ENCODE results near the gene SEPTIN12.

SEPTIN12 gene

GRCh38 chr16:4802659-4803287, 14.6 kb upstream of the SEPTIN12 start:
- DNase-seq (ENCODE audit: low read depth, low spot score), result peak; percentile 77

- DNase-seq (ENCODE audit: low read depth, low spot score), result peak; percentile 69
These were observed 14.0 kb upstream of the SEPTIN12 start, which contains the start of gene ROGDI for GRCh38 chr16:4801962-4802658. ROGDI (minus strand) TSS chr16:4802633; CDS start chr16:4802571, 62 bp downstream.

- DNase-seq (ENCODE audit: low read depth, low spot score), result no peak
These were observed 13.2 kb upstream of the SEPTIN12 start for GRCh38 chr16:4801051-4801961.

- DNase-seq (ENCODE audit: low read depth, low spot score), result no peak
These were observed 12.3 kb upstream of the SEPTIN12 start for GRCh38 chr16:4800290-4801041.

GRCh38 chr16:4799171-4799855, 11.2 kb upstream of the SEPTIN12 start:
- DNase-seq (ENCODE audit: low read depth, low spot score), result no peak

GRCh38 chr16:4798456-4798855, 10.3 kb upstream of the SEPTIN12 start:
- DNase-seq (ENCODE audit: low read depth, low spot score), result no peak

- DNase-seq (ENCODE audit: low read depth, low spot score), result no peak
These were observed 9.7 kb upstream of the SEPTIN12 start for GRCh38 chr16:4797805-4798252.

- DNase-seq (ENCODE audit: low read depth, low spot score), result no peak
These were observed 9.0 kb upstream of the SEPTIN12 start for GRCh38 chr16:4796982-4797804.

- no peak for DNase-seq (ENCODE audit: low read depth, low spot score)
These were observed 7.9 kb upstream of the SEPTIN12 start for GRCh38 chr16:4795828-4796572.

GRCh38 chr16:4795181-4795827, 7.2 kb upstream of the SEPTIN12 start, which contains the start of gene SMIM22:
SMIM22 (plus strand) TSS chr16:4795369; CDS start chr16:4795735, 366 bp downstream.
- no peak for DNase-seq (ENCODE audit: low read depth, low spot score)

- no peak for DNase-seq (ENCODE audit: low read depth, low spot score)
These were observed 4.9 kb upstream of the SEPTIN12 start for GRCh38 chr16:4792951-4793513.

GRCh38 chr16:4790871-4791270, 2.7 kb upstream of the SEPTIN12 start:
- no peak for DNase-seq (ENCODE audit: low read depth, low spot score)

- no peak for DNase-seq (ENCODE audit: low read depth, low spot score)
These were observed 2.1 kb upstream of the SEPTIN12 start for GRCh38 chr16:4790261-4790660.

- no peak for DNase-seq (ENCODE audit: low read depth, low spot score)
These were observed 765 bp upstream of the SEPTIN12 start for GRCh38 chr16:4788910-4789309.

GRCh38 chr16:4788489-4788889, 344 bp upstream of the SEPTIN12 start:
- no peak for DNase-seq (ENCODE audit: low read depth, low spot score)

GRCh38 chr16:4787068-4787467, 1.1 kb downstream of the SEPTIN12 start:
- DNase-seq (ENCODE audit: low read depth, low spot score), result no peak

GRCh38 chr16:4785758-4786433, 2.2 kb downstream of the SEPTIN12 start:
- DNase-seq (ENCODE audit: low read depth, low spot score), result no peak
